ENCODE results near the gene PDZD7.
A peak's percentile ranks its signal among the peaks of the same experiment; 100 is the strongest.

PDZD7 gene

DNA sequence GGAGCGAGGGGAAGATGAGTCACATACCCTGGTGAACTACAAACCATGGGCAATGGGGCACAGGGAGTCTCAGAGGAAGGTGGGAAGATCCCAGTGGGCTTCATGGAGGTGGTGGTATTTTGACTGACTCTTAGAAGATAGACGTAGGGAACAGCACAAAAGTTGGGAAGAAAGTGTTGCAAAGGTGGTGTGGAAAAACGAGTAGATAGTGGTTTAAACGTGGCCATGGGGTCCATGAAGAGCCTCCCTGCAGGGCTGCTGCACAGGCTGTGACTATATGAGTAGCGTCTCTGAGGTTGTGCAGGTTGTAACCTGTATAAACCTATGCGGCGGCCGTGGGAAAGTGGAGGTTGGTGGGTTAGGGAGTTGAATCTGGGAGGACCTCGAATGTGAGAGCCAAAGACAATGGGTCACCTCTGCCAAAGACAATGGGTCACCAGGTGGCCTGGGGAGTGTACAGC is 17.5 kb downstream of the PDZD7 start:
- peak; percentile 67 for DNase-seq (ENCODE audit: low read depth)
- no peak overlapping the region for H3K4me3 ChIP-seq (ENCODE audit: low read length)
- TF ChIP-seq, protein P1, sequence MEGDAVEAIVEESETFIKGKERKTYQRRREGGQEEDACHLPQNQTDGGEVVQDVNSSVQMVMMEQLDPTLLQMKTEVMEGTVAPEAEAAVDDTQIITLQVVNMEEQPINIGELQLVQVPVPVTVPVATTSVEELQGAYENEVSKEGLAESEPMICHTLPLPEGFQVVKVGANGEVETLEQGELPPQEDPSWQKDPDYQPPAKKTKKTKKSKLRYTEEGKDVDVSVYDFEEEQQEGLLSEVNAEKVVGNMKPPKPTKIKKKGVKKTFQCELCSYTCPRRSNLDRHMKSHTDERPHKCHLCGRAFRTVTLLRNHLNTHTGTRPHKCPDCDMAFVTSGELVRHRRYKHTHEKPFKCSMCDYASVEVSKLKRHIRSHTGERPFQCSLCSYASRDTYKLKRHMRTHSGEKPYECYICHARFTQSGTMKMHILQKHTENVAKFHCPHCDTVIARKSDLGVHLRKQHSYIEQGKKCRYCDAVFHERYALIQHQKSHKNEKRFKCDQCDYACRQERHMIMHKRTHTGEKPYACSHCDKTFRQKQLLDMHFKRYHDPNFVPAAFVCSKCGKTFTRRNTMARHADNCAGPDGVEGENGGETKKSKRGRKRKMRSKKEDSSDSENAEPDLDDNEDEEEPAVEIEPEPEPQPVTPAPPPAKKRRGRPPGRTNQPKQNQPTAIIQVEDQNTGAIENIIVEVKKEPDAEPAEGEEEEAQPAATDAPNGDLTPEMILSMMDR (IDR thresholded peaks at IDR 0.05; ENCODE audit: insufficient read depth, low read depth, low read length, missing control alignments): no peak

DNA sequence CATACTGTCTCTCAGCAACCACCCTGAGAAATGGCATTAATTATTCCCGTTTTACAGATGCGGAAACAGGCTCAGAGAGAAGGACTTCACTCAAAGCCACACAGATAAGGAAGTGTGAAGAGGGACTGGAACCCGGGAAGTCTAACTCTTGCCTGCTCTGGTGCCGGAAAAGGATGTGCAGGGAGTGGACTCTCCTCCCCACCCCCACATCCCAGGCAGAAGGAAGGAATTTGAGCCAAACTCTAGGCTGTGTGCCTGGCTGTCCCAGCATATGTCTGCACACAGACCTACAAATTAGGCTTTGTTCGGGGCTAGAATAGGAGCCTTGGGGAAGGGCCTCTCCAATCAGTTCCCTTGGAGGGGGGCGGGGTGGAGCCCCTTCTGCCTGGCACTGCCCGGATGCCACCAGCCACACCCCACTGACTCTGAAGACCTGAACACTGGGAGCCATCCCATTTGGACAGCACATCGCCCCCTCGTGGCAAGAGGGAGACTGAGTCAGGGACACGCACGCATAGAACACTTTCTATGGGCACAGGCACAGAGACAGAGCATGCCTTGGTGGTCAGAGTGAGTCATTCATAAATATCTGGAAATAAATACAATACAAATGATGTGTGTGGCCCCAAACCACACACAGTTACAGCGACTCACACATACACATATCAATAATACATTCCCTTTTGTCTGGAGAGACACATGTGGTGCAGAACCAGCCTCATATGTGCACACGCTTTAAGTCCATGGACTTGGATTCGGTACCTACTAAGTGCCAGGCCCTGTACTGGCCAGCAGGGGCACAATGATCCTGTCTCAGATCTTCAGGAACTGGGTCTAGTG is 18.2 kb downstream of the PDZD7 start:
- no peak overlapping the region for H3K4me3 ChIP-seq (ENCODE audit: low read length)
- DNase-seq (ENCODE audit: low read depth): peak; percentile 88
- TF ChIP-seq, protein P1 (IDR thresholded peaks at IDR 0.05; ENCODE audit: insufficient read depth, low read depth, low read length, missing control alignments): peak; percentile 69

DNA sequence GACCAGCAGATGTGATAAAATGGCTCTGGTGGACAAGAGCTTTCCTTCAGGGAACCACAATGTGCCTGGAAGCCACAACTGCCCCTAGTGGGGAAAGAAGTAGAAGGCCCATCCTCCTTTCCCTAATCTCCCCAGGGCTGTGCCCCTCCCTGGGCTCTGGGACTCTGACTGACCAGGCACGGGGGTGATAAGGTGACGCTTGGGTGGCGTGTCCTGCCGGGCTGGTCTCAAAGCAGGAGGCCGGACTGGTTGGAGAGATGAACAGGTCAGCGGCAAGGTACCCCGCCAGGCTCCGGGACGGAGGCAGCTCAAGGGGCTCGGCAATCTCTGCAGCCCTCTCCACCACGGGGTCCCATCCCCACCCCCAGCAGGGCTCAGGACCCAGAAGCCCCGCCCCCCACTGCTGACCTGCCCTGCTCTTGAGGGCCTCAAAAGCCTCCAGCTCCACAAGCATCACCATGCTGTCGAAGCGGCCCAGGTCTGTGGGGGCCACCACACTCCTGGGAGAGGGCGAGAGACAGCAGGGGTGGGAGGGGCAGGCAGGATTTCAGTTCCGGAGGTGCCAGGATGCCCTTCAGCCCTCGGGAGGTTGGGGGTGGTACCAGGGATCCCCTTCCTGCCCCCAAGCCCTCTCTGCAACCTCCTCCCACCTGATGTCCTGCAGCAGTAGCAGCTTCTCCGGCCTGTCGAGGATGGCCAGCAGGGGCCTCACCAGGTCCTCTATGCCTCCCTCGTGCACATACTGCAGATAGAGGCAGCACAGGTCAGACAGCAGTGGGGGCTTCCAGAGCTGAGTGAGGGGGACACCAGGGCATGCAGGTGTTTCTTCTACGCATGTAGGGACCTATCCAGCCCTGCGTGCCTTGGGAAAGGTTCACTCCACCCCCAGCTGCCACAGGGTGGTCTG is 19.2 kb downstream of the PDZD7 start:
- no peak for DNase-seq (ENCODE audit: low read depth)
- H3K4me3 ChIP-seq (ENCODE audit: low read length): no peak overlapping the region
- TF ChIP-seq, protein P1 (IDR thresholded peaks at IDR 0.05; ENCODE audit: insufficient read depth, low read depth, low read length, missing control alignments): peak; percentile 34

DNA sequence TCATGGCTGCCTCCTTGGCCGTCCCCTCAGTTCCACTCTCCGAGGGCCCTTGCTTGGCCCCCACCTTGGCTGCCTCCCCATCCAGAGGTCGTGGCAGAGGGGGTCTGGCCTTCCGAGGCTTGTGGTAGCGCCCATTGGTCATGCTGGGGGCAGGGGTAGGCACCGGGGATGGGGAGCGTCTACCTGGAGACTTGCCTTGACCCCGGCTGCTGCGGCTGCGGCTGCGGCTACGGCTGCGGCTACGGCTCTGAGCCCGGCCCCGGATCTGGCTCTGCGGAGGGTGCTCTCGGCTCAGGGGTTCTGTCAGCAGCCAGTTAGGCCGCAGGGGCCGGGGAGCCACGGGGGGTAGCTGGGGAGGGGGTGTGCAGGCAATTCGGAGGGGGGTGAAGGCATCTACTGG is 20.6 kb downstream of the PDZD7 start:
- H3K4me3 ChIP-seq (ENCODE audit: low read length): no peak overlapping the region
- no peak for DNase-seq (ENCODE audit: low read depth)
- TF ChIP-seq, protein P1 (IDR thresholded peaks at IDR 0.05; ENCODE audit: insufficient read depth, low read depth, low read length, missing control alignments): no peak

DNA sequence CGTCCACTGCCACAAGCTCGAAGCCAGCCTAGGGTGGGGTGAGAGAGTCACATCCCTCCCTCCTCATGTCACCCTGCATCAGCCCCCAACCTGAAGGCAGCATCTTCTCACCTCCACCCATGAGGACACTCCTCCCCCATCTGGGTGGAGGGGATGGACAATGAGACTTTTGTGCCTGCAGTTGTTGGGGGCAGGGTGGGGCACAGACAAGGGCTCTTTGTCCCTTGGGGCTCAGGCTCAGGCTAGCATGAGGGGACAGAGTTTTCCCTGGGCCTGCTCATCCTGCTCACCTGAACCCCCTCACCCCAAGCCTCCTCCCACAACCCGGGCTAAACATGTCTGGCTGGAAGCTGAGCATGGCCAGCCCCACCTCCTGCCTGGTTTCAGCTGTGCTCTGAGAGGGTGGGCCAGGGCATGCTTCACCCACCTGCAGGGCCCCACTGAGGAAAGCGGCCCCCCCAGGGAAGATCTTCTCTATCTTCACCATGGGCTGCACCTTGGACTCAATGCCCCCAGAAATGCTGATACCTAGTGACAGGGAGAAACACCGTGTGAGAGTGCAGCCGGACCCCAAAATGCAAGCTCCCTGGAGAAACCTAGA is 22.0 kb downstream of the PDZD7 start:
- no peak for DNase-seq (ENCODE audit: low read depth)

More for the DNA sequence above, 22.0 kb downstream of the PDZD7 start:
- TF ChIP-seq, protein P1 (IDR thresholded peaks at IDR 0.05; ENCODE audit: insufficient read depth, low read depth, low read length, missing control alignments): no peak
- no peak overlapping the region for H3K4me3 ChIP-seq (ENCODE audit: low read length)

Measured in epithelial cell of esophagus (primary cell).